ENCODE results near the gene MKLN1.

MKLN1 gene

DNA sequence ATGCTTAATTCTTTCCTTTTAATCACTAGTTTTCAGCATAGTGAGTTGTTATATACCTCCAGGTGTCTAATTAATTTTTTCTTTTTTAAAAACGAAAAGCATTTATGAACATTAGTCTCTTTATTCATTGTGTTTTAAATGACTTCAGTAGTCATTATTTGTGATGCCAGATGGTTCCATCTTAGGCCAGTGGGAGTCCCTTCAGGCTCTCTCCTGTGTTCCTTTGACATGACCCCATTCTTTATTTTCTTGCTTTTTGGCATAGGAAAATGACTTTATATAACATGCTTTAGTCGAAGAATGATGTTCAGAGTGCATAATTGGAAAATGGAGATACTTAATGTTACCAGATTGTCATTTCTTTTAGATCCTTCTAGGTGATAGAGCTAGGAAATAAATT lies 24.4 kb downstream of the MKLN1 start:
- Histone ChIP-seq H3K4me3 (no peak overlapping the region), H3K27ac (no peak overlapping the region)
- DNase-seq (ENCODE audit: low spot score), result no peak
- TF ChIP-seq, protein P1, sequence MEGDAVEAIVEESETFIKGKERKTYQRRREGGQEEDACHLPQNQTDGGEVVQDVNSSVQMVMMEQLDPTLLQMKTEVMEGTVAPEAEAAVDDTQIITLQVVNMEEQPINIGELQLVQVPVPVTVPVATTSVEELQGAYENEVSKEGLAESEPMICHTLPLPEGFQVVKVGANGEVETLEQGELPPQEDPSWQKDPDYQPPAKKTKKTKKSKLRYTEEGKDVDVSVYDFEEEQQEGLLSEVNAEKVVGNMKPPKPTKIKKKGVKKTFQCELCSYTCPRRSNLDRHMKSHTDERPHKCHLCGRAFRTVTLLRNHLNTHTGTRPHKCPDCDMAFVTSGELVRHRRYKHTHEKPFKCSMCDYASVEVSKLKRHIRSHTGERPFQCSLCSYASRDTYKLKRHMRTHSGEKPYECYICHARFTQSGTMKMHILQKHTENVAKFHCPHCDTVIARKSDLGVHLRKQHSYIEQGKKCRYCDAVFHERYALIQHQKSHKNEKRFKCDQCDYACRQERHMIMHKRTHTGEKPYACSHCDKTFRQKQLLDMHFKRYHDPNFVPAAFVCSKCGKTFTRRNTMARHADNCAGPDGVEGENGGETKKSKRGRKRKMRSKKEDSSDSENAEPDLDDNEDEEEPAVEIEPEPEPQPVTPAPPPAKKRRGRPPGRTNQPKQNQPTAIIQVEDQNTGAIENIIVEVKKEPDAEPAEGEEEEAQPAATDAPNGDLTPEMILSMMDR (IDR thresholded peaks at IDR 0.05), result no peak

DNA sequence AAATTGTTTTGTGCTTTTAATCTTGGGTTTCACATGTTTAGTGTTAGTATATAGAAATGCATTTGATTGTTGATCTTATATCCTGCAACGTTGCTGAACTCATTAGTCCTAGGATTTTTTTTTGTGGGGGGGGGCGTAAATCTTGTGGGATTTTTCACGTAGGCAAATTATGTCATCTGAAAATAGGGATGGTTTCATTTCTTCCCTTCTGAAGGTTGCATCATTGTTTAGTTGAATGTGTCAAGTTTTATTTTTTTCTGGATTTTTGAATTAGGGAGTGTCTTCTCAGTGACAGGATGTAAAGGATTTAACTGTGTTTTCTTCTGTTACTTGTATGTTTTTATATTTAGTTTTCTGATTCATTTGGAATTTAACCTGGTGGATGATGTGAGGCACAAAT lies 26.7 kb downstream of the MKLN1 start:
- no peak overlapping the region for H3K4me3 ChIP-seq
- TF ChIP-seq, protein P1 (IDR thresholded peaks at IDR 0.05), result no peak
- H3K27ac ChIP-seq, result no peak overlapping the region
- no peak for DNase-seq (ENCODE audit: low spot score)

DNA sequence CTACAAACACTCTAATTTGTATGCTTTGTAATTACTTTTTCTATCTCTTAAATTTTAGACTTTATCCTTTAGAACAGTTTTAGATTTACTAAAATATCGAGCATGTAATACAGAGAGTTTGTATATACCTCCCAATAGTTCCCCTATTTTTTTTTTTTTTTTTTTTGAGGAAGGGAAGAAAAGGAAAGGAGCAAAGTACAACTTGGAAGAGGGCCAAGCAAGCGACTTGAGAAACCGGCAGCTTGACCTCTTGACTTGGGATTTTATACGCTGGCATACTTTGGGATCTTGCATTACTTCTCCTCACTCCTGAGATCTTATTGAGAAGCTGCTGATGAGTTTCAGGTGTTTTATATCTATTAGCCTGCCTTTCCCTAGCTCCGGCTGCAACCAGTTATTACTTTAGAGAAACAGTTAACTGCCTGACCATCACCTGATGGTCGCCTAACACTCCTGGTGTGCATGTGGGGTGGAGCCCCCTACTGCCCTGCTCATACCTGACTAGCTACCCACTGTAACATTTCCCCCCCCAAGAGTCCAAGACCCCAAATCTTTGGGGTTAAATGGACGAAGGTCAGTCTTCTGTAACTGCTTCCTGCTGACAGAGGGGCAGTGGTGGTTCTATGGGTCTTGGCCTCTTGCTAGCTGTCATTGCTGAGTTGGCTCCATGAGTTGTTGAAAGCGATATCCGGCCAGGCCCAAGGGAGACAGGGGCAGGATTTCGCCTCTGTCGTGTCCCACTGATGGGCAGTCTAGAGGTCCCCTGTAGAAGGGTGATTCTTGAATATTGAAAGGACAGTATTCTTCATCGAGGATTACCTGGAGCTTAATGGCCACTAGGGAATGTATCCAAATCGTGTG lies 28.5 kb downstream of the MKLN1 start:
- TF ChIP-seq, protein P1 (IDR thresholded peaks at IDR 0.05), result no peak
- DNase-seq (ENCODE audit: low spot score), result no peak
- Histone ChIP-seq H3K4me3 (no peak overlapping the region), H3K27ac (no peak overlapping the region)

DNA sequence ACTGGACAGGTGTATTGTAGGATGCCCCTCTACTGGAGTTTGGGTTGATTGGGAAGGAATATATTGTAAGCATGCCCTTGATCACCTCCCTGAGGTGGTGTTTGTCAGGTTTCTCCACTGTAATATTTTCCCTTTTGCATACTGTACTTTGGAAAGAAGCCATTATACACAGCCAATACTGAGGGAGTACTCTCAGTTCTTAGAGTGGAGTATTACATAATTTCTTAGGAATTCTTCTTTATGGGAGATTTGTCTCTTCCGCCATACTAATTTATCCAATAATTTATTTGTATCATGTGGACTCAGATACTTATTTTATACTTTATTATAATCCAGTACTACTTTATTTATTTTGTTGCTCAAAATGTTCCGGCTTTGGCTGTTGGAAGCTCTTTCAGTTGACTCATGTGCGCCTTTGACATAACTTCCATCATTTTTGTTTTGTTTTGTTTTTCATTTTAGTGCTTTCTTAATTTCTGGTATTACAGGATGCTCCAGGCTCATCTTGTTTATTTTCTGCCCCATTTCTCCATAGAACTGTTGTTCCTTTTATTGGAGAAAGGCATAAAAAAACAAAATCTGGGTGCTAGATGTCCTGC lies 29.7 kb downstream of the MKLN1 start:
- Histone ChIP-seq H3K4me3 (no peak overlapping the region), H3K27ac (no peak overlapping the region)
- no peak for DNase-seq (ENCODE audit: low spot score)
- TF ChIP-seq, protein P1 (IDR thresholded peaks at IDR 0.05), result no peak

DNA sequence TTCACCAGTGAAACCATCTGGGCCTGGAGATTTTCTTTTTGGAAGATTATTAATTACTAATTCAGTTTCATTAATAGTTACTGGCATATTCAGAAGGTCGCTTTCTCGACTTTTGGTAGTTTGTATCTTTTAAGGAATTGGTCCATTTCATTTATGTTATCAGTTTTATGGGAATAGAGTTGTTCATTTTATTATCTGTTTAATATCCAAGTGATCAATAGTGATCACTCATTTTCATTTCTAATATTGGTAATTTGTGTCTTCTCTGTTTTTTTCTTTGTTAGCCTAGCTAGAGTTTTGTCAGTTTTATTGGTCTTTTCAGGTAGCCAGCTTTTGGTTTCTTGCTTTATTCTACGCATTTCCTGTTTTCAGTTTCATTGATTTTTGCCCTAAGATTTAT lies 31.0 kb downstream of the MKLN1 start:
- TF ChIP-seq, protein P1 (IDR thresholded peaks at IDR 0.05), result no peak
- Histone ChIP-seq H3K4me3 (no peak overlapping the region), H3K27ac (no peak overlapping the region)
- DNase-seq (ENCODE audit: low spot score), result no peak

DNA sequence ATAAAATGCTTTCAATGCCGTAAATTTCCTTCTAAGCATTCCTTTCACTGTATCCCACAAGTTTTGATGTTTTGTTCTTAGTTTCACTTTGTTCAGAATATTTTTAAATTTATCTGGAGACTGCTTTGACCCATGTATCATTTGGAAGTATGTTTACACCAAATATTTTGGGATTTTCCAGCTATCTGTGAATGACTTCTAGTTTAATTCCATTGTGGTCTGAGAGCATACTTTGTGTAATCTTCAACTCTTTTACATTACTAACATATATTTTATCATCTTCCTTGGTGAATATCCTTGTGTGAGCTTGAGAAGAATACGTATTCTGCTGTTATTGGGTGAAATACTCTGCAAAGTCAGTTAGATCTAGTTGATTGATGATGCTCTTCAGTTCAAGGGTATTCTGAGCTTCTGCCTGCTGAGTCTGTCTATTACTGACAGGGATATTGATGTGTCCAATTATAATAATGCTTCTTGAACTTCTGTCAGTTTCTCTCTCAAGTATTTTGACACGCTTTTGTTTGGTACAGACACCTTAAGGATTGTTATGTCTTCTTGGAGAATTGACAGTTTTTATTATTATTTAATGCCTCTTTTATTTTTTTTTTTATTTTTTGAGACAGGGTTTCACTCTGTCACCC lies 31.6 kb downstream of the MKLN1 start:
- TF ChIP-seq, protein P1 (IDR thresholded peaks at IDR 0.05), result no peak
- H3K27ac ChIP-seq, result no peak overlapping the region
- no peak for DNase-seq (ENCODE audit: low spot score)
- H3K4me3 ChIP-seq, result no peak overlapping the region
